PC-3 (cell line): Measurements from ENCODE around the gene SAAL1. TPM values are rescaled to one million over a fixed set of nuclear protein-coding genes. Genes with fewer than 3 reads are reported as not detected.

Experiments
- ATAC-seq: fragments of 200-7000 bp; cut with Tn5 transposase; 2 replicates; pipeline ENCODE4 v1.9.1; 2020; ENCODE audit warnings: mild to moderate bottlenecking, moderate library complexity
- BruUV-seq: library from RNA; stranded (reverse); fragments of 400-500 nt; replicated peaks from 2 replicates; lab custom pipeline; 2021; lab: Mats Ljungman, UMichigan
- CTCF ChIA-PET: fragments of 300-600 bp; sonication (Branson Sonifier 250); formaldehyde crosslinking; loops from one replicate; lab custom pipeline; 2022; ENCODE audit warnings: antibody characterized with exemption; lab: Charles Lee
- POLR2A ChIA-PET: fragments of 300-600 bp; sonication (Branson Sonifier 250); formaldehyde crosslinking; loops from one replicate; lab custom pipeline; 2022; ENCODE audit warnings: antibody characterized with exemption; ENCODE audit not compliant: unreplicated experiment; lab: Charles Lee
- DNase-seq: peaks from one replicate; pipeline ENCODE4 v3.0.0-alpha.2; 2015
- H2AFZ ChIP-seq: fragments of 300-600 bp; sonication (generic); 2 replicates; pipeline ENCODE4 v1.6.0; 2016; ENCODE audit warnings: antibody characterized with exemption, low read length
- H3F3A ChIP-seq: fragments of 300-600 bp; sonication (generic); one replicate; pipeline ENCODE4 v1.6.0; 2017; ENCODE audit warnings: antibody characterized with exemption, low read length, control low read depth, mild to moderate bottlenecking; ENCODE audit not compliant: unreplicated experiment
- H3K27ac ChIP-seq: fragments of 300-600 bp; sonication (generic); 2 replicates; pipeline ENCODE4 v1.5.1; 2016; ENCODE audit warnings: mild to moderate bottlenecking, low read length
- H3K27me3 ChIP-seq: fragments of 300-600 bp; sonication (generic); 2 replicates; pipeline ENCODE4 v1.6.1; 2016; ENCODE audit warnings: low read length, mixed read lengths
- H3K36me3 ChIP-seq: fragments of 300-600 bp; sonication (generic); 2 replicates; pipeline ENCODE4 v1.6.1; 2016; ENCODE audit warnings: low read depth, mixed run types, low read length, mixed read lengths
- H3K4me1 ChIP-seq: fragments of 300-600 bp; sonication (generic); 2 replicates; pipeline ENCODE4 v1.5.1; 2016; ENCODE audit warnings: low read length; ENCODE audit not compliant: insufficient read depth
- H3K4me2 ChIP-seq: fragments of 300-600 bp; sonication (generic); 2 replicates; pipeline ENCODE4 v1.6.0; 2016; ENCODE audit warnings: low read length
- H3K4me3 ChIP-seq: fragments of 300-600 bp; sonication (generic); 2 replicates; pipeline ENCODE4 v1.5.1; 2016; ENCODE audit warnings: mild to moderate bottlenecking, low read length, mixed read lengths
- H3K79me2 ChIP-seq: fragments of 300-600 bp; sonication (generic); 2 replicates; pipeline ENCODE4 v1.6.1; 2017; ENCODE audit warnings: low read length, mixed read lengths
- H3K9ac ChIP-seq: fragments of 300-600 bp; sonication (generic); 2 replicates; pipeline ENCODE4 v1.6.0; 2016; ENCODE audit warnings: mild to moderate bottlenecking, low read length
- H3K9me2 ChIP-seq: fragments of 300-600 bp; sonication (generic); replicated peaks from 2 replicates; pipeline ENCODE4 v1.6.1; 2016; ENCODE audit warnings: mixed run types, low read length, mixed read lengths
- H3K9me3 ChIP-seq: fragments of 300-600 bp; sonication (generic); 2 replicates; pipeline ENCODE4 v1.6.1; 2016; ENCODE audit warnings: low read length, mixed read lengths
- H4K20me1 ChIP-seq: fragments of 300-600 bp; sonication (generic); 2 replicates; pipeline ENCODE4 v1.6.1; 2016; ENCODE audit warnings: low read length, mixed read lengths
- CTCF ChIP-seq: fragments of 300-600 bp; sonication (generic); conservative IDR thresholded peaks from 2 replicates; pipeline ENCODE4 v1.5.1; 2017; ENCODE audit warnings: antibody characterized with exemption, low read depth, mild to moderate bottlenecking, low read length
- EZH2 ChIP-seq: fragments of 300-600 bp; sonication (generic); IDR thresholded peaks from one replicate; pipeline ENCODE4 v1.6.1; 2017; ENCODE audit warnings: antibody characterized with exemption, mild to moderate bottlenecking, low read length; ENCODE audit not compliant: unreplicated experiment
- EZH2phosphoT487 ChIP-seq: fragments of 300-600 bp; sonication (generic); IDR thresholded peaks from 2 replicates; pipeline ENCODE4 v1.6.1; 2018; ENCODE audit warnings: mild to moderate bottlenecking, antibody characterized with exemption, low read length, borderline replicate concordance
- intact Hi-C: fragments of 100-400 bp; cut with micrococcal nuclease; formaldehyde crosslinking; loops from 2 replicates; pipeline ENCODE4 v1.9.0; 2023
- total RNA-seq: library from RNA; depleted of rRNA; stranded (reverse); fragments of >200 nt; gene quantifications from 2 replicates; pipeline ENCODE4 v1.2.3, GENCODE V29; 2014

The SAAL1 gene
- total RNA-seq, 1 experiment from 2014 or later: 25.4 TPM

GRCh38 chr11:18054511-18055103, 51.3 kb downstream of the SAAL1 start:
- TF ChIP-seq EZH2: no peak
- no peaks in the 10 kb centered on the region for H3K4me1 ChIP-seq
- POLR2A ChIA-PET: no interaction called here
- DNase-seq: no peak
- no peaks in the 10 kb centered on the region for H3K9me3 ChIP-seq
- no peaks in the 10 kb centered on the region for H3F3A ChIP-seq
- H3K9ac ChIP-seq: no peak overlapping the region
- intact Hi-C loops: no loop called here
- CTCF ChIA-PET: no interaction called here
- H3K4me2 ChIP-seq: no peak overlapping the region
- no peak overlapping the region for H3K4me3 ChIP-seq
- H3K27me3 ChIP-seq: no peaks in the 10 kb centered on the region
- no peak overlapping the region for H2AFZ ChIP-seq
- H3K9me2 ChIP-seq: no peaks in the 10 kb centered on the region
- H4K20me1 ChIP-seq: no peaks in the 10 kb centered on the region
- no peaks in the 10 kb centered on the region for H3K36me3 ChIP-seq
- BruUV-seq: no TSS peak
- H3K27ac ChIP-seq: no peak overlapping the region
- H3K79me2 ChIP-seq: no peaks in the 10 kb centered on the region
- no peak for ATAC-seq

GRCh38 chr11:18050848-18051247, 55.0 kb downstream of the SAAL1 start:
- POLR2A ChIA-PET: no interaction called here
- BruUV-seq: no TSS peak

GRCh38 chr11:18046116-18046777, 59.6 kb downstream of the SAAL1 start, which contains the start of gene TPH1:
Gene TPH1 (minus strand): TSS chr11:18046269. CDS start chr11:18040762, 5,507 bp downstream.
- peaks cover 27% of the 10 kb centered on the region for H3K27me3 ChIP-seq
- POLR2A ChIA-PET: no interaction called here
- no TSS peak for BruUV-seq

More at GRCh38 chr11:18050848-18051247, 55.0 kb downstream of the SAAL1 start:
- Histone ChIP-seq H3K4me1 (no peaks in the 10 kb centered on the region), H3K27ac (no peak overlapping the region), H4K20me1 (no peaks in the 10 kb centered on the region), H3K4me3 (no peak overlapping the region), H3K9me3 (no peaks in the 10 kb centered on the region), H3K4me2 (no peak overlapping the region), H3K27me3 (peaks cover 2% of the 10 kb centered on the region; the same call in 1 of the 2 replicates), H2AFZ (no peak overlapping the region), H3K9me2 (no peaks in the 10 kb centered on the region), H3K9ac (no peak overlapping the region), H3K36me3 (no peaks in the 10 kb centered on the region), H3K79me2 (no peaks in the 10 kb centered on the region), H3F3A (no peaks in the 10 kb centered on the region)
- no peak for DNase-seq
- intact Hi-C loops: no loop called here
- TF ChIP-seq EZH2 (no peak), CTCF (no peak), EZH2phosphoT487 (no peak)
- CTCF ChIA-PET: no interaction called here
- no peak for ATAC-seq

More at GRCh38 chr11:18046116-18046777, 59.6 kb downstream of the SAAL1 start, which contains the start of gene TPH1:
- Histone ChIP-seq H3K4me3 (no peak within 1 kb of the TSS), H2AFZ (no peak within 1 kb of the TSS), H3K27ac (no peak within 1 kb of the TSS), H3F3A (no peaks in the 10 kb centered on the region), H3K79me2 (no peaks in the 10 kb centered on the region), H3K4me2 (no peak within 1 kb of the TSS), H3K9ac (no peak within 1 kb of the TSS), H3K9me3 (no peaks in the 10 kb centered on the region), H3K36me3 (no peaks in the 10 kb centered on the region), H3K4me1 (no peaks in the 10 kb centered on the region), H3K9me2 (no peaks in the 10 kb centered on the region), H4K20me1 (no peaks in the 10 kb centered on the region)
- TF ChIP-seq CTCF (no peak), EZH2 (no peak), EZH2phosphoT487 (no peak)
- CTCF ChIA-PET: no interaction called here
- intact Hi-C loops: no loop called here
- no peak for DNase-seq
- no peak for ATAC-seq
